HL-60 (cell line): ENCODE data around the gene AP1M2.

Experiments
- GABPA ChIP-seq: IDR thresholded peaks from 2 replicates; pipeline ENCODE4 v1.6.1; 2012; ENCODE audit warnings: low read depth
- TF ChIP-seq, protein P1 (sequence below): IDR thresholded peaks from one replicate; pipeline ENCODE4 v1.5.1; 2011; ENCODE audit warnings: low read length, control low read depth, inconsistent platforms; ENCODE audit not compliant: insufficient read depth

DNA sequence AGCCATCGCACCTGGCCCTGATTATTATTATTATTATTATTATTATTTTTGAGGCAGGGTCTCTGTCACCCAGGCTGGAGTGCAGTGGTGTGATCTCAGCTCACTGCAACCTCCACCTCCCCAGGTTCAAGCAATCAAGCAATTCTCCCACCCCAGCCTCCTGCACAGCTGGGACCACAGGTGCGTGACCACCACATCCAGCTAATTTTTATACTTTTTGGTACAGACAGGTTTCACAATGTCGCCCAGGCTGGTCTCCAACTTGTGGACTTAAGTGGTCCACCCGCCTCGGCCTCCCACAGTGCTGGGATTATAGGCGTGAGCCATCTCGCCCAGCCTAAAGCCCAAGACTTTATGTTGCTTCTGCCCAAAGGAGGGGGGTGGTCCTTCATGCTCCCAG is 6.0 kb upstream of the AP1M2 start:
- TF ChIP-seq, protein P1, sequence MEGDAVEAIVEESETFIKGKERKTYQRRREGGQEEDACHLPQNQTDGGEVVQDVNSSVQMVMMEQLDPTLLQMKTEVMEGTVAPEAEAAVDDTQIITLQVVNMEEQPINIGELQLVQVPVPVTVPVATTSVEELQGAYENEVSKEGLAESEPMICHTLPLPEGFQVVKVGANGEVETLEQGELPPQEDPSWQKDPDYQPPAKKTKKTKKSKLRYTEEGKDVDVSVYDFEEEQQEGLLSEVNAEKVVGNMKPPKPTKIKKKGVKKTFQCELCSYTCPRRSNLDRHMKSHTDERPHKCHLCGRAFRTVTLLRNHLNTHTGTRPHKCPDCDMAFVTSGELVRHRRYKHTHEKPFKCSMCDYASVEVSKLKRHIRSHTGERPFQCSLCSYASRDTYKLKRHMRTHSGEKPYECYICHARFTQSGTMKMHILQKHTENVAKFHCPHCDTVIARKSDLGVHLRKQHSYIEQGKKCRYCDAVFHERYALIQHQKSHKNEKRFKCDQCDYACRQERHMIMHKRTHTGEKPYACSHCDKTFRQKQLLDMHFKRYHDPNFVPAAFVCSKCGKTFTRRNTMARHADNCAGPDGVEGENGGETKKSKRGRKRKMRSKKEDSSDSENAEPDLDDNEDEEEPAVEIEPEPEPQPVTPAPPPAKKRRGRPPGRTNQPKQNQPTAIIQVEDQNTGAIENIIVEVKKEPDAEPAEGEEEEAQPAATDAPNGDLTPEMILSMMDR, result no peak
- no peak for TF ChIP-seq GABPA
